K562 (cell line): ENCODE results near the gene CPSF4. TPM values are rescaled to one million over a fixed set of nuclear protein-coding genes. Genes with fewer than 3 reads are reported as not detected.

ENCODE experiments used
- ATAC-seq: fragments of 200-7000 bp; cut with Tn5 transposase; 3 replicates; pipeline ENCODE4 v1.9.1; 2020; ENCODE audit warnings: moderate library complexity
- BruUV-seq: library from RNA; stranded (reverse); fragments of 400-500 nt; replicated peaks from 2 replicates; lab custom pipeline; 2021; lab: Mats Ljungman, UMichigan
- CTCF ChIA-PET: fragments of 300-600 bp; formaldehyde crosslinking; extraction: SDS; loops from one replicate; lab custom pipeline; 2021; ENCODE audit warnings: low intra/inter-chr PET ratio; lab: Yijun Ruan, JAX
- POLR2A ChIA-PET: fragments of 300-600, 350-650 bp; sonication (Branson Sonifier 250); formaldehyde crosslinking; extraction: SDS; loops from one replicate; lab custom pipeline; 2021; ENCODE audit warnings: antibody characterized with exemption, inconsistent platforms; lab: Yijun Ruan, JAX
- DNase-seq, 4 experiments: peaks; one replicate each; pipeline versions ENCODE4 v3.0.0 to v3.0.0-alpha.2; 2011 to 2018; ENCODE audit warnings: low spot score in 3 of 4, mixed read lengths in 3 of 4; ENCODE audit errors: extremely low read depth in 1 of 4
- FAIRE-seq: peaks from 2 replicates; lab custom pipeline; 2011; peaks lifted over from hg19 to GRCh38; lab: Jason Lieb, UNC
- H2AFZ ChIP-seq: 2 replicates; pipeline ENCODE4 v1.6.0; 2011; ENCODE audit warnings: low read depth, low read length, control low read depth, inconsistent platforms
- H3K27ac ChIP-seq: fragments of 200-600 bp; 3 replicates; pipeline ENCODE4 v1.8.0; 2011; ENCODE audit warnings: low read depth, mild to moderate bottlenecking, control low read depth, inconsistent platforms, low read length, moderate library complexity, mixed read lengths; ENCODE audit errors: extremely low read depth
- H3K27me3 ChIP-seq, 2 experiments: fragments of 300-600 bp in 1 of 2; 2 replicates in 1 of 2; 3 replicates in 1 of 2; pipeline versions ENCODE4 v1.6.0 to v1.8.0; 2011; ENCODE audit warnings: inconsistent platforms in 2 of 2, low read length in 2 of 2, mild to moderate bottlenecking in 1 of 2, mixed read lengths in 1 of 2, moderate library complexity in 1 of 2; ENCODE audit not compliant: control insufficient read depth in 2 of 2, insufficient read depth in 2 of 2
- H3K36me3 ChIP-seq: fragments of 300-600 bp; 3 replicates; pipeline ENCODE4 v1.8.0; 2011; ENCODE audit warnings: mild to moderate bottlenecking, low read length, inconsistent platforms; ENCODE audit not compliant: control insufficient read depth, insufficient read depth
- H3K4me1 ChIP-seq, 2 experiments: fragments of 200-600 bp in 1 of 2; replicated peaks in 1 of 2; 2 replicates in 1 of 2; 3 replicates in 1 of 2; pipeline versions ENCODE4 v1.5.1 to v1.8.0; 2011; ENCODE audit warnings: inconsistent platforms in 2 of 2, low read length in 2 of 2, mild to moderate bottlenecking in 1 of 2, mixed read lengths in 1 of 2, moderate library complexity in 1 of 2; ENCODE audit not compliant: control insufficient read depth in 2 of 2, insufficient read depth in 2 of 2
- H3K4me2 ChIP-seq: 2 replicates; pipeline ENCODE4 v1.6.1; 2011; ENCODE audit warnings: low read length, control low read depth, inconsistent platforms, mixed read lengths; ENCODE audit not compliant: insufficient read depth
- H3K4me3 ChIP-seq: fragments of 200-600 bp; sonication (generic), shearing (Covaris generic); 2 replicates; pipeline ENCODE4 v1.5.1; 2016; ENCODE audit warnings: control low read depth, inconsistent platforms
- H3K79me2 ChIP-seq: fragments of 200-600 bp; 3 replicates; pipeline ENCODE4 v1.8.0; 2011; ENCODE audit warnings: low read length, inconsistent platforms; ENCODE audit not compliant: control insufficient read depth, insufficient read depth
- H3K9ac ChIP-seq, 2 experiments: 2 replicates each; pipeline versions ENCODE4 v1.6.0 to v1.6.1; 2011; ENCODE audit warnings: low read depth in 2 of 2, low read length in 2 of 2, control low read depth in 1 of 2, inconsistent platforms in 1 of 2, mild to moderate bottlenecking in 1 of 2, mixed read lengths in 1 of 2; ENCODE audit not compliant: insufficient read depth in 1 of 2
- H3K9me1 ChIP-seq: one replicate; pipeline ENCODE4 v1.6.0; 2011; ENCODE audit warnings: inconsistent platforms, mild to moderate bottlenecking, low read length, moderate library complexity; ENCODE audit not compliant: control insufficient read depth, insufficient read depth
- H3K9me3 ChIP-seq: replicated peaks from 2 replicates; pipeline ENCODE4 v1.5.1; 2011; ENCODE audit warnings: low read depth, low read length, inconsistent platforms; ENCODE audit not compliant: control insufficient read depth, insufficient read depth
- H4K20me1 ChIP-seq: replicated peaks from 2 replicates; pipeline ENCODE4 v1.6.1; 2011; ENCODE audit warnings: low read length, inconsistent platforms, mixed read lengths; ENCODE audit not compliant: control insufficient read depth, insufficient read depth
- BRD4 ChIP-seq: fragments of 200-600 bp; sonication (generic); IDR thresholded peaks from 2 replicates; pipeline ENCODE4 v1.6.1; 2017; ENCODE audit warnings: inconsistent platforms
- MYNN ChIP-seq, 2 experiments: sonication (generic); formaldehyde crosslinking in 1 of 2; IDR thresholded peaks; 2 replicates each; pipeline versions ENCODE4 v1.5.0 to v1.6.1; 2016 to 2020; ENCODE audit warnings: antibody characterized with exemption in 1 of 2, missing genetic modification reagents in 1 of 2
- PML ChIP-seq: IDR thresholded peaks from 2 replicates; pipeline ENCODE4 v1.6.1; 2012; ENCODE audit warnings: low read length, inconsistent platforms
- SPI1 ChIP-seq: IDR thresholded peaks from 2 replicates; pipeline ENCODE4 v1.6.1; 2011; ENCODE audit warnings: low read depth, low read length, control low read depth, borderline replicate concordance
- ZNF445 ChIP-seq: fragments of 250-450 bp; sonication (Bioruptor Pico); IDR thresholded peaks from 2 replicates; pipeline ENCODE4 v1.4.0; 2020; ENCODE audit warnings: low read depth, mild to moderate bottlenecking, moderate library complexity
- WGBS: fragments of 100-300 bp; shearing (Covaris generic); methylation state at CpG from one replicate; pipeline ENCODE4 v1.1.6; 2016; ENCODE audit warnings: low coverage, mixed read lengths; ENCODE audit not compliant: insufficient coverage; ENCODE audit errors: missing lambda C conversion rate; 5-methylcytosine and 5-hydroxymethylcytosine counted together
- in situ Hi-C: fragments of 300-500 bp; cut with MboI; formaldehyde crosslinking; loops from 4 replicates; pipeline ENCODE4 v1.15.0; 2018; ENCODE audit warnings: inconsistent platforms, mixed read lengths
- intact Hi-C: fragments of 100-400 bp; cut with micrococcal nuclease; formaldehyde crosslinking; loops from 2 replicates; pipeline ENCODE4 v1.14.2; 2022
- polyA plus RNA-seq, 8 experiments: library from polyadenylated mRNA; depleted of rRNA in 4 of 8; stranded (reverse) in 5 of 8; unstranded in 3 of 8; fragments of >200 nt; fragmentation: Nextera tagmentation in 2 of 8; fragmentation: Illumina TruSeq in 1 of 8; extraction: Ambion mirVana in 2 of 8; extraction: Trizol in 1 of 8; gene quantifications; 2 replicates each; pipeline versions ENCODE4 v1.2.1 to v1.2.3, GENCODE V29; 2011 to 2014; ENCODE audit warnings: inconsistent platforms in 1 of 8, missing spikeins in 1 of 8
- total RNA-seq, 7 experiments: library from RNA; depleted of rRNA in 6 of 7; stranded (reverse); fragments of >200 nt in 6 of 7; fragmentation: Illumina TruSeq in 2 of 7; extraction: Trizol in 2 of 7; gene quantifications; 2 replicates each; pipeline versions ENCODE4 v1.2.1 to v1.2.3, GENCODE V29; 2011 to 2021; ENCODE audit warnings: low replicate concordance in 1 of 7

The CPSF4 gene
- total and polyA plus RNA-seq, 9 of the 15 experiments (the other 6 are each of a cell fraction or from before 2014, with no cell fraction given), result 16.9 to 118 (median 71.7) TPM

DNA sequence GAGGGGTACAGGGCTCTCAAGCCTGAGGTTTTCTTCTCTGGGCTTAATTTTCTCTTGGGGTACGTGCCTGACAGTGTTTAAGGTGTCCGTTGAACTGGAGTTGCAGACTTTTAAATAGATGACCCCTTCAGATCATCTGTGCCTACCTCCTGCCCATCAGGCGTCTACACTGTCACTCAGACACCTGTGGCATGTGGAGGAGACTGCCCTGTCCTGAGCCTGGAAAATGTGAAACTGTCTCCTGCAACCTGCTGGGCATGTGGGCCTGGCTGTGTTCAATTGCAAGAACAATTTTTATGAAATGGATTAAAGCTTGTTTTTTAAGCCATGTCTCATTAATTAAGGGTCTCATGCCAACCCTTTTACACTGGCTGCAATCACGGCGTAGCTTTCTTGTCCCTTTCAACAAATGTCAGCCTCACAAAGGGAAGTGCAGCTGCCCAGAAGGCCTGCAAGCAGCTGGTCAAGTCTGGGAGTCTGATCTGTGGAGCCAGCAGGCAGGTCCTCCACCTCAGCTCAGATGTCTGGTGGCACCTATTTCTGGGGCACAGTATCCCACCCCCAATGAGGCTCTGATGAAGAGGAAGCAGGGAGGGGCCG, 18.4 kb downstream of the CPSF4 start:
- peaks cover 55% of the 10 kb centered on the region for H4K20me1 ChIP-seq
- peak; percentile 6 for ATAC-seq
- 85% methylated on average over 6 of the region's 6 CpGs for WGBS
- H3K79me2 ChIP-seq, result peaks cover 53% of the 10 kb centered on the region
- CTCF ChIA-PET, result no interaction called here
- H3K4me3 ChIP-seq, result no peak overlapping the region
- no peaks in the 10 kb centered on the region for H3K27me3 ChIP-seq
- H2AFZ ChIP-seq, result no peak overlapping the region
- POLR2A ChIA-PET, result interaction anchor here (0.6 to 2.9 kb wide), 4 partner anchors 8 to 67 kb away, joined by 3 to 28 read pairs (median 6); partner anchors contain the start of genes ATP5MF, CPSF4 and PTCD1
- DNase-seq, result peak in 1 of 4 experiments; percentile 28
- FAIRE-seq, result no peak
- TF ChIP-seq ZNF445 (CRISPR knock-in tag), result no peak
- TF ChIP-seq MYNN (IDR thresholded peaks at IDR 0.05), result peak; percentile 8; the same call in 1 of the 2 replicates
- TF ChIP-seq MYNN (CRISPR knock-in tag; IDR thresholded peaks at IDR 0.05), result no peak
- TF ChIP-seq BRD4, result no peak
- TF ChIP-seq PML, result peak; percentile 40; the same call in 1 of the 2 replicates
- TF ChIP-seq SPI1, result peak; percentile 10; the same call in 1 of the 2 replicates
- TF ChIP-seq, all 486 proteins: peak for 3
- Histone ChIP-seq H3K9ac (no peak overlapping the region), H3K27ac (no peak overlapping the region), H3K4me2 (no peak overlapping the region), H3K36me3 (peaks cover 99% of the 10 kb centered on the region), H3K4me1 (peaks cover 0 to 27% of the 10 kb centered on the region in 2 experiments; a peak in 2 of 5 replicates), H3K9me3 (no peaks in the 10 kb centered on the region), H3K9me1 (no peaks in the 10 kb centered on the region)
- intact Hi-C loops (no loop called here), in situ Hi-C loops (no loop called here)
- no TSS peak for BruUV-seq
